H1 (cell line): ENCODE measurements around the gene RAB40A. TPM values are rescaled to one million over a fixed set of nuclear protein-coding genes. Genes with fewer than 3 reads are reported as not detected.

Experiments
- CTCF ChIA-PET: fragments of 300-600 bp; sonication (Branson Sonifier 250); formaldehyde crosslinking; loops from one replicate; lab custom pipeline; 2021; ENCODE audit not compliant: partially characterized antibody; lab: Charles Lee
- POLR2A ChIA-PET: fragments of 300-600 bp; sonication (Branson Sonifier 250); formaldehyde crosslinking; loops from one replicate; lab custom pipeline; 2021; ENCODE audit warnings: inconsistent platforms; ENCODE audit not compliant: partially characterized antibody; lab: Charles Lee
- DNase-seq, 2 experiments: peaks; one replicate each; pipeline versions ENCODE4 v3.0.0 to v3.0.0-alpha.2; 2010 to 2022; ENCODE audit warnings: low spot score in 2 of 2, low read depth in 1 of 2, mixed read lengths in 1 of 2
- FAIRE-seq: peaks from 2 replicates; lab custom pipeline; 2011; peaks lifted over from hg19 to GRCh38; lab: Jason Lieb, UNC
- H2AFZ ChIP-seq: 2 replicates; pipeline ENCODE4 v1.8.1; 2012; ENCODE audit warnings: low read length, inconsistent platforms
- H2AK5ac ChIP-seq: 2 replicates; pipeline ENCODE4 v1.6.1; 2013; ENCODE audit warnings: low read depth, low read length
- H2BK120ac ChIP-seq: replicated peaks from 2 replicates; pipeline ENCODE3; 2013; ENCODE audit warnings: low read depth, low read length, inconsistent platforms
- H2BK12ac ChIP-seq: 2 replicates; pipeline ENCODE4 v1.6.1; 2013; ENCODE audit warnings: low read depth, low read length
- H2BK15ac ChIP-seq: 2 replicates; pipeline ENCODE4 v1.6.1; 2013; ENCODE audit warnings: low read length
- H2BK20ac ChIP-seq: 2 replicates; pipeline ENCODE4 v1.6.1; 2013; ENCODE audit warnings: low read length
- H2BK5ac ChIP-seq: 2 replicates; pipeline ENCODE4 v1.6.1; 2013; ENCODE audit warnings: low read depth, low read length
- H3K14ac ChIP-seq: 2 replicates; pipeline ENCODE4 v1.6.1; 2013; ENCODE audit warnings: inconsistent platforms; ENCODE audit not compliant: insufficient read length
- H3K18ac ChIP-seq: 2 replicates; pipeline ENCODE4 v1.6.1; 2013; ENCODE audit warnings: low read length; ENCODE audit errors: extremely low read depth
- H3K23ac ChIP-seq: 2 replicates; pipeline ENCODE4 v1.6.1; 2013; ENCODE audit warnings: inconsistent platforms; ENCODE audit not compliant: insufficient read length
- H3K23me2 ChIP-seq: 2 replicates; pipeline ENCODE4 v1.6.1; 2013; ENCODE audit warnings: low read depth, low read length
- H3K27ac ChIP-seq: 2 replicates; pipeline ENCODE4 v1.6.1; 2011; ENCODE audit warnings: low read depth, low read length, inconsistent platforms
- H3K27me3 ChIP-seq, 4 experiments: replicated peaks in 1 of 4; 1 replicate in 1 of 4; 2 replicates in 3 of 4; pipeline versions ENCODE4 v1.6.1 to v1.8.1; 2011 to 2013; ENCODE audit warnings: low read length in 3 of 4, mild to moderate bottlenecking in 3 of 4, inconsistent platforms in 2 of 4, mixed read lengths in 2 of 4, moderate library complexity in 1 of 4; ENCODE audit not compliant: control insufficient read depth in 3 of 4, insufficient read depth in 3 of 4; ENCODE audit errors: extremely low read depth in 1 of 4
- H3K36me3 ChIP-seq, 4 experiments: 2 replicates each; pipeline versions ENCODE4 v1.6.1 to v1.8.1; 2011 to 2013; ENCODE audit warnings: mild to moderate bottlenecking in 4 of 4, low read length in 3 of 4, moderate library complexity in 2 of 4, control low read depth in 1 of 4, inconsistent platforms in 1 of 4; ENCODE audit not compliant: insufficient read depth in 4 of 4, control insufficient read depth in 2 of 4
- H3K4ac ChIP-seq: replicated peaks from 2 replicates; pipeline ENCODE3; 2013; ENCODE audit warnings: low read length, low read depth, mixed read lengths, inconsistent platforms; ENCODE audit not compliant: insufficient read length
- H3K4me1 ChIP-seq, 4 experiments: replicated peaks in 1 of 4; 1 replicate in 1 of 4; 2 replicates in 3 of 4; pipeline versions ENCODE4 v1.6.1 to v1.8.1; 2011 to 2013; ENCODE audit warnings: low read length in 3 of 4, inconsistent platforms in 2 of 4, mixed read lengths in 1 of 4; ENCODE audit not compliant: insufficient read depth in 4 of 4, control insufficient read depth in 3 of 4
- H3K4me2 ChIP-seq, 2 experiments: 2 replicates each; pipeline versions ENCODE4 v1.6.1 to v1.8.1; 2011 to 2013; ENCODE audit warnings: low read depth in 2 of 2, low read length in 2 of 2, control low read depth in 1 of 2, inconsistent platforms in 1 of 2, mild to moderate bottlenecking in 1 of 2; ENCODE audit not compliant: insufficient read depth in 1 of 2
- H3K4me3 ChIP-seq, 4 experiments: fragments of 200-600, 300-600 bp in 1 of 4; sonication (generic), shearing (Covaris generic), sonication (Bioruptor Twin) in 1 of 4; 2 replicates each; pipeline versions ENCODE4 v1.5.1 to v1.8.1; 2011 to 2016; ENCODE audit warnings: low read length in 4 of 4, low read depth in 3 of 4, control low read depth in 2 of 4, inconsistent platforms in 2 of 4, mild to moderate bottlenecking in 2 of 4, mixed read lengths in 1 of 4, moderate library complexity in 1 of 4; ENCODE audit not compliant: insufficient read depth in 2 of 4; ENCODE audit errors: extremely low read depth in 1 of 4
- H3K56ac ChIP-seq: replicated peaks from 2 replicates; pipeline ENCODE3; 2013; ENCODE audit warnings: low read depth, mild to moderate bottlenecking, mixed read lengths, low read length, inconsistent platforms; ENCODE audit not compliant: insufficient read length
- H3K79me1 ChIP-seq: 2 replicates; pipeline ENCODE4 v1.6.1; 2013; ENCODE audit warnings: low read depth, low read length, control low read depth
- H3K79me2 ChIP-seq, 2 experiments: 2 replicates each; pipeline versions ENCODE4 v1.6.1 to v1.8.1; 2012 to 2013; ENCODE audit warnings: low read length in 2 of 2, mild to moderate bottlenecking in 2 of 2, inconsistent platforms in 1 of 2; ENCODE audit not compliant: insufficient read depth in 2 of 2, control insufficient read depth in 1 of 2
- H3K9ac ChIP-seq, 4 experiments: replicated peaks in 1 of 4; 1 replicate in 1 of 4; 2 replicates in 3 of 4; pipeline versions ENCODE4 v1.6.1 to v1.8.1; 2011 to 2013; ENCODE audit warnings: low read depth in 3 of 4, low read length in 3 of 4, control low read depth in 2 of 4, mild to moderate bottlenecking in 2 of 4, moderate library complexity in 2 of 4, inconsistent platforms in 1 of 4; ENCODE audit errors: extremely low read depth in 1 of 4
- H3K9me3 ChIP-seq, 2 experiments: 2 replicates each; pipeline versions ENCODE4 v1.6.1 to v1.8.1; 2012 to 2013; ENCODE audit warnings: mild to moderate bottlenecking in 2 of 2, moderate library complexity in 2 of 2, control low read depth in 1 of 2, inconsistent platforms in 1 of 2, low read depth in 1 of 2, low read length in 1 of 2, mixed read lengths in 1 of 2; ENCODE audit not compliant: insufficient read depth in 2 of 2
- H4K20me1 ChIP-seq, 2 experiments: replicated peaks in 1 of 2; 2 replicates each; pipeline versions ENCODE3 to v1.8.1; 2011 to 2013; ENCODE audit warnings: inconsistent platforms in 2 of 2, low read length in 2 of 2, mild to moderate bottlenecking in 1 of 2; ENCODE audit not compliant: insufficient read depth in 2 of 2, control insufficient read depth in 1 of 2
- H4K5ac ChIP-seq: 2 replicates; pipeline ENCODE4 v1.6.1; 2013; ENCODE audit warnings: low read length, low read depth, mixed read lengths, inconsistent platforms; ENCODE audit not compliant: insufficient read length
- H4K8ac ChIP-seq: 2 replicates; pipeline ENCODE4 v1.8.0; 2013; ENCODE audit warnings: mild to moderate bottlenecking, moderate library complexity, low read length, inconsistent platforms; ENCODE audit not compliant: insufficient read depth; ENCODE audit errors: extremely low read depth
- H4K91ac ChIP-seq: replicated peaks from 2 replicates; pipeline ENCODE3; 2013; ENCODE audit warnings: low read length, mixed read lengths, inconsistent platforms; ENCODE audit not compliant: insufficient read length
- CBX5 ChIP-seq: fragments of 300-800, 300-1000 bp; sonication (generic); IDR thresholded peaks from 2 replicates; pipeline ENCODE4 v1.7.1; 2016; ENCODE audit warnings: antibody characterized with exemption, low read length, low read depth
- CBX8 ChIP-seq: fragments of 300-800, 300-1000 bp; sonication (generic); IDR thresholded peaks from 2 replicates; pipeline ENCODE4 v1.7.1; 2016; ENCODE audit warnings: low read depth, low read length, borderline replicate concordance
- CEBPB ChIP-seq: IDR thresholded peaks from 2 replicates; pipeline ENCODE4 v1.6.1; 2012; ENCODE audit warnings: low read depth, low read length
- CHD1 ChIP-seq: IDR thresholded peaks from 2 replicates; pipeline ENCODE4 v1.6.1; 2012; ENCODE audit warnings: low read depth, low read length, improper control_type of control experiment
- CTBP2 ChIP-seq: IDR thresholded peaks from 2 replicates; pipeline ENCODE4 v1.7.0; 2011; ENCODE audit warnings: borderline replicate concordance, mild to moderate bottlenecking, moderate library complexity, mixed read lengths, low read length; ENCODE audit not compliant: insufficient read depth, insufficient read length
- HDAC2 ChIP-seq, 2 experiments: fragments of 300-600 bp in 1 of 2; sonication (generic) in 1 of 2; IDR thresholded peaks; 2 replicates each; pipeline ENCODE4 v1.6.1; 2011 to 2012; ENCODE audit warnings: low read depth in 2 of 2, low read length in 2 of 2, mild to moderate bottlenecking in 2 of 2, moderate library complexity in 2 of 2, borderline replicate concordance in 1 of 2, inconsistent platforms in 1 of 2
- JUND ChIP-seq: IDR thresholded peaks from 2 replicates; pipeline ENCODE4 v1.6.1; 2011; ENCODE audit warnings: mild to moderate bottlenecking, improper control_type of control experiment, low read length
- MAFK ChIP-seq: IDR thresholded peaks from 2 replicates; pipeline ENCODE4 v1.6.1; 2012; ENCODE audit warnings: low read depth, mild to moderate bottlenecking, improper control_type of control experiment, low read length
- POLR2AphosphoS5 ChIP-seq: IDR thresholded peaks from 2 replicates; pipeline ENCODE4 v1.6.1; 2011; ENCODE audit warnings: low read depth, low read length
- SIN3A ChIP-seq, 2 experiments: IDR thresholded peaks in 1 of 2; conservative IDR thresholded peaks in 1 of 2; 2 replicates each; pipeline ENCODE4 v1.6.1; 2011 to 2012; ENCODE audit warnings: low read length in 2 of 2, improper control_type of control experiment in 1 of 2, low read depth in 1 of 2, mild to moderate bottlenecking in 1 of 2
- SIRT6 ChIP-seq: IDR thresholded peaks from one replicate; pipeline ENCODE4 v1.7.1; 2012; ENCODE audit warnings: low read length, inconsistent platforms
- TAF7 ChIP-seq: optimal IDR thresholded peaks from 2 replicates; pipeline ENCODE3; 2011; ENCODE audit warnings: low read depth, mild to moderate bottlenecking, inconsistent platforms, low read length, moderate library complexity, borderline replicate concordance
- TBP ChIP-seq: IDR thresholded peaks from 2 replicates; pipeline ENCODE4 v1.6.1; 2011; ENCODE audit warnings: low read depth, low read length, improper control_type of control experiment
- TCF12 ChIP-seq: IDR thresholded peaks from 2 replicates; pipeline ENCODE4 v1.6.1; 2011; ENCODE audit warnings: low read depth, mild to moderate bottlenecking, low read length
- YY1 ChIP-seq: IDR thresholded peaks from 2 replicates; pipeline ENCODE4 v1.6.1; 2011; ENCODE audit warnings: low read depth, mild to moderate bottlenecking, low read length
- polyA plus RNA-seq, 7 experiments: library from polyadenylated mRNA; depleted of rRNA in 3 of 7; stranded (reverse) in 5 of 7; unstranded in 2 of 7; fragments of >200 nt in 5 of 7; fragments of 200-250 nt in 2 of 7; gene quantifications; 1 replicate in 5 of 7; 2 replicates in 1 of 7; 4 replicates in 1 of 7; pipeline versions ENCODE4 v1.2.1 to v1.2.3, GENCODE V29; 2011 to 2013; ENCODE audit warnings: missing spikeins in 2 of 7, mixed read lengths in 2 of 7
- total RNA-seq: library from RNA; stranded (reverse); fragmentation: NEBNext Ultra II Directional; extraction: Animal tissue kit (Norgen Biotek cat#: 25700); gene quantifications from 2 replicates; pipeline ENCODE4 v1.2.1, GENCODE V29; 2021
- TF ChIP-seq, protein P1 (sequence below): IDR thresholded peaks from 2 replicates; pipeline ENCODE4 v1.6.1; 2011; ENCODE audit warnings: low read depth, mild to moderate bottlenecking, low read length; ENCODE audit not compliant: insufficient read depth

Gene RAB40A
- total and polyA plus RNA-seq, 2 of the 8 experiments (the other 6 are each of a cell fraction or from before 2014, with no cell fraction given), result 0.09 to 0.21 TPM

DNA sequence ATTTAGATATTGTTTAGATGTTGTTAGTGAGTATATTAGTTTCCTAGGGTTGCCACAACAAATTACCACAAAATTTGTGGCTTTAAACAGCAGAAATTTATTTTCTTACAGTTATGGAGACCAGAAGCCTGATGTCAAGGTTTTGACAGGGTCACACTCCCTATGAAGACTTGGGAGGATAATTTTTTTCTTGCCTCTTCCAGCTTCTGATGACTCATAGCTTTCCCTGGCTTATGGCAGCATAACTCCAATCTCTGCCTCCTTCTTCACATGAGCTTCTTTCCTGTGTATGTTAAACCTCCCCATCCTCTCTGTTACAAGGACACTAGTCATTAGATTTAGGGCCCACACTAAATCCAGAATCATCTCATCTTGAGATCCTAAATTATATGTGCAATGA, 20.9 kb upstream of the RAB40A start:
- Histone ChIP-seq H3K4me3 (no peak overlapping the region), H2BK12ac (no peak overlapping the region), H4K91ac (no peak overlapping the region), H4K5ac (no peak overlapping the region), H3K4me2 (no peak overlapping the region), H3K27me3 (no peaks in the 10 kb centered on the region), H3K18ac (no peak overlapping the region), H2BK120ac (no peak overlapping the region), H3K36me3 (no peaks in the 10 kb centered on the region), H3K23me2 (no peaks in the 10 kb centered on the region), H3K23ac (no peak overlapping the region), H3K79me2 (no peaks in the 10 kb centered on the region), H3K4ac (no peak overlapping the region), H3K56ac (no peak overlapping the region), H3K9ac (no peak overlapping the region), H2BK20ac (no peak overlapping the region), H2BK15ac (no peak overlapping the region), H4K8ac (no peak overlapping the region), H3K9me3 (no peaks in the 10 kb centered on the region), H3K27ac (no peak overlapping the region), H3K4me1 (no peaks in the 10 kb centered on the region), H3K14ac (no peak overlapping the region), H2AK5ac (no peak overlapping the region), H4K20me1 (no peaks in the 10 kb centered on the region), H2AFZ (no peak overlapping the region), H3K79me1 (no peaks in the 10 kb centered on the region), H2BK5ac (no peak overlapping the region)
- no peak for FAIRE-seq
- ChIA-PET CTCF (no interaction called here), POLR2A (no interaction called here)
- DNase-seq, result no peak
- no peak for TF ChIP-seq TCF12
- TF ChIP-seq CEBPB, result no peak
- no peak for TF ChIP-seq CHD1
- no peak for TF ChIP-seq HDAC2 (IDR thresholded peaks at IDR 0.05; ENCODE audit: borderline replicate concordance in 1 of 2, low read depth in 2 of 2, low read length in 2 of 2)
- TF ChIP-seq CBX5, result no peak
- TF ChIP-seq TBP, result no peak
- TF ChIP-seq MAFK, result no peak
- TF ChIP-seq CTBP2, result no peak
- no peak for TF ChIP-seq SIRT6
- no peak for TF ChIP-seq CBX8
- no peak for TF ChIP-seq SIN3A (conservative IDR thresholded peaks at IDR 0.05 in 1 of 2, IDR thresholded peaks at IDR 0.05 in 1 of 2; ENCODE audit: low read depth in 1 of 2, low read length in 2 of 2)
- TF ChIP-seq TAF7, result no peak
- no peak for TF ChIP-seq POLR2AphosphoS5
- TF ChIP-seq, protein P1, sequence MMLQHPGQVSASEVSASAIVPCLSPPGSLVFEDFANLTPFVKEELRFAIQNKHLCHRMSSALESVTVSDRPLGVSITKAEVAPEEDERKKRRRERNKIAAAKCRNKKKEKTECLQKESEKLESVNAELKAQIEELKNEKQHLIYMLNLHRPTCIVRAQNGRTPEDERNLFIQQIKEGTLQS, result no peak
- TF ChIP-seq YY1, result no peak
- TF ChIP-seq JUND, result no peak
